Lower leg skin (tissue), 4 donors: ENCODE measurements around the gene BCL11A. TPM values are rescaled to one million over a fixed set of nuclear protein-coding genes. Genes with fewer than 3 reads are reported as not detected.

Source experiments
- DNase-seq, 2 donors: peaks; one replicate each; pipeline ENCODE4 v3.0.0-alpha.2; 2019; ENCODE audit warnings: low spot score in 2 of 2
- H3K4me3 ChIP-seq: fragments of 200-600 bp; sonication (generic); 2 replicates; pipeline ENCODE4 v1.5.1; 2017; ENCODE audit warnings: mild to moderate bottlenecking, low read depth; ENCODE audit not compliant: poor library complexity, severe bottlenecking
- CTCF ChIP-seq, 3 donors: fragments of 450-650 bp; IDR thresholded peaks; one replicate each; pipeline ENCODE4 v1.5.1; 2016; ENCODE audit warnings: antibody characterized with exemption in 3 of 3, mild to moderate bottlenecking in 3 of 3, moderate library complexity in 2 of 3
- POLR2A ChIP-seq, 2 donors: fragments of 450-650 bp; IDR thresholded peaks; one replicate each; pipeline ENCODE4 v1.6.1; 2016 to 2017; ENCODE audit warnings: antibody characterized with exemption in 2 of 2, mild to moderate bottlenecking in 1 of 2, moderate library complexity in 1 of 2
- WGBS, 2 donors: methylation state at CpG; one replicate each; pipeline ENCODE4 v1.1.5; 2018; 5-methylcytosine and 5-hydroxymethylcytosine counted together
- intact Hi-C: fragments of 100-400 bp; cut with DNase I; formaldehyde crosslinking; loops from one replicate; pipeline ENCODE4 v1.15.0; 2023; ENCODE audit warnings: low total_unique reads
- total RNA-seq, 4 donors: library from RNA; depleted of rRNA; stranded (reverse); fragments of >200 nt; gene quantifications; one replicate each; pipeline ENCODE4 v1.1.0, GENCODE V29; 2016

BCL11A gene
- total RNA-seq, 4 donors from 2014 or later = 62.8 to 94.4 (median 71.5) TPM

- DNase-seq = no peak
- whole genome bisulfite sequencing, 2 donors = 37 to 39% methylated on average over 3 of the region's 3 CpGs
- H3K4me3 ChIP-seq = no peak overlapping the region
- TF ChIP-seq POLR2A (IDR thresholded peaks at IDR 0.05) (no peak), CTCF (IDR thresholded peaks at IDR 0.05) (no peak)
- intact Hi-C loops = no loop called here
Measured at GRCh38 chr2:60541056-60541651, 12.3 kb downstream of the BCL11A start.

GRCh38 chr2:60540074-60540473 lies 13.4 kb downstream of the BCL11A start:
- no peak for TF ChIP-seq CTCF (IDR thresholded peaks at IDR 0.05)
- TF ChIP-seq POLR2A (IDR thresholded peaks at IDR 0.05) = no peak
- intact Hi-C loops = no loop called here
- 46 to 56% methylated on average over 2 of the region's 2 CpGs for WGBS, 2 donors
- no peak overlapping the region for H3K4me3 ChIP-seq
- DNase-seq = no peak

- DNase-seq = no peak
- intact Hi-C loops = no loop called here
- no peak for TF ChIP-seq CTCF (IDR thresholded peaks at IDR 0.05)
- TF ChIP-seq POLR2A (IDR thresholded peaks at IDR 0.05) = no peak
- no peak overlapping the region for H3K4me3 ChIP-seq
- WGBS, 2 donors = 57 to 73% methylated on average over 5 of the region's 5 CpGs
Measured at GRCh38 chr2:60539140-60539539, 14.3 kb downstream of the BCL11A start.

- intact Hi-C loops = no loop called here
- TF ChIP-seq CTCF (IDR thresholded peaks at IDR 0.05) = no peak
- DNase-seq = no peak
- 51 to 58% methylated on average over 9 of the region's 9 CpGs for WGBS, 2 donors
- no peak overlapping the region for H3K4me3 ChIP-seq
Measured at GRCh38 chr2:60538101-60538500, 15.4 kb downstream of the BCL11A start.

- no peak overlapping the region for H3K4me3 ChIP-seq
- intact Hi-C loops = no loop called here
- TF ChIP-seq CTCF (IDR thresholded peaks at IDR 0.05) (no peak), POLR2A (IDR thresholded peaks at IDR 0.05) (no peak)
- no peak for DNase-seq
- 24 to 46% methylated on average over 1 of the region's 1 CpG for WGBS, 2 donors
Measured at GRCh38 chr2:60536746-60537145, 16.7 kb downstream of the BCL11A start.

- TF ChIP-seq POLR2A (IDR thresholded peaks at IDR 0.05) = no peak
- intact Hi-C loops = no loop called here
- DNase-seq = no peak
- 48 to 52% methylated on average over 11 of the region's 11 CpGs for WGBS, 2 donors
- H3K4me3 ChIP-seq = no peak overlapping the region
Measured at GRCh38 chr2:60535685-60536312, 17.7 kb downstream of the BCL11A start.
